ENCODE data around the gene SLC2A9. TPM values are rescaled to one million over a fixed set of nuclear protein-coding genes. Genes with fewer than 3 reads are reported as not detected.

SLC2A9 gene
- total and polyA plus RNA-seq, 2 of the 13 experiments (the other 11 are each of a cell fraction or from before 2014, with no cell fraction given), result 36.2 to 42.3 TPM

DNA sequence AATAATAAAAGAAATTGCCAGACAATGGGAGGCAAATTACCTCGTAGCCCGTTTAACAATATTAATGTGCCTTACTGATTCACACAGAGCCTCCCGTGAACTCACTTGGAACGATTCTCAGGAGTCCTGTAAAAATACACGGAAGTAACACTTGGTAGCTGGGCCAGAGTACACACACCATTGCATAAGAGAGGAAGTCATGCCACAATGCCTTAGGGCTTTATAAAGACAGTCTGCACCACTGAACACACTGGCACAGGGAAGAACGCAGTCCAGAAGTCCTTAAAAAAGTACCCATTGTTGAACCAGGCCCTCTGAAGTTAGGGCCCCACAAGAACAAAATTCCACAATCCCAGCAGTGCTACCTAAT, 15.1 kb downstream of the SLC2A9 start (continued):
- TF ChIP-seq MTF2 (CRISPR knock-in tag; IDR thresholded peaks at IDR 0.05; ENCODE audit: borderline replicate concordance) (no peak), RORA (CRISPR knock-in tag; IDR thresholded peaks at IDR 0.05) (no peak), HNRNPK (IDR thresholded peaks at IDR 0.05; ENCODE audit: low read depth, low read length, poor library complexity, severe bottlenecking) (no peak), ZNF552 (CRISPR knock-in tag; IDR thresholded peaks at IDR 0.05; ENCODE audit: borderline replicate concordance) (peak; percentile 30; the same call in 1 of the 2 replicates), ZKSCAN1 (IDR thresholded peaks at IDR 0.05; ENCODE audit: low read length) (no peak), NR3C1 (CRISPR knock-in tag; IDR thresholded peaks at IDR 0.05) (no peak), HMG20B (CRISPR knock-in tag; conservative IDR thresholded peaks at IDR 0.05) (0 out of 2 replicates have a peak, but pooled peaks have one; percentile 65), ZNF773 (CRISPR knock-in tag; IDR thresholded peaks at IDR 0.05; ENCODE audit: borderline replicate concordance) (no peak), XRCC5 (optimal IDR thresholded peaks at IDR 0.05; ENCODE audit: low read length) (no peak), ZNF3 (CRISPR knock-in tag; IDR thresholded peaks at IDR 0.05) (no peak), ZNF562 (CRISPR knock-in tag; IDR thresholded peaks at IDR 0.05; ENCODE audit: borderline replicate concordance) (no peak), ZNF207 (IDR thresholded peaks at IDR 0.05; ENCODE audit: borderline replicate concordance) (no peak), IRF2 (CRISPR knock-in tag; IDR thresholded peaks at IDR 0.05) (peak; percentile 46; the same call in 1 of the 2 replicates), ZNF792 (CRISPR knock-in tag; IDR thresholded peaks at IDR 0.05) (peak; percentile 83; the same call in 1 of the 2 replicates)
- TF ChIP-seq, protein P1, sequence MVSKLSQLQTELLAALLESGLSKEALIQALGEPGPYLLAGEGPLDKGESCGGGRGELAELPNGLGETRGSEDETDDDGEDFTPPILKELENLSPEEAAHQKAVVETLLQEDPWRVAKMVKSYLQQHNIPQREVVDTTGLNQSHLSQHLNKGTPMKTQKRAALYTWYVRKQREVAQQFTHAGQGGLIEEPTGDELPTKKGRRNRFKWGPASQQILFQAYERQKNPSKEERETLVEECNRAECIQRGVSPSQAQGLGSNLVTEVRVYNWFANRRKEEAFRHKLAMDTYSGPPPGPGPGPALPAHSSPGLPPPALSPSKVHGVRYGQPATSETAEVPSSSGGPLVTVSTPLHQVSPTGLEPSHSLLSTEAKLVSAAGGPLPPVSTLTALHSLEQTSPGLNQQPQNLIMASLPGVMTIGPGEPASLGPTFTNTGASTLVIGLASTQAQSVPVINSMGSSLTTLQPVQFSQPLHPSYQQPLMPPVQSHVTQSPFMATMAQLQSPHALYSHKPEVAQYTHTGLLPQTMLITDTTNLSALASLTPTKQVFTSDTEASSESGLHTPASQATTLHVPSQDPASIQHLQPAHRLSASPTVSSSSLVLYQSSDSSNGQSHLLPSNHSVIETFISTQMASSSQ (IDR thresholded peaks at IDR 0.05; ENCODE audit: low read depth), result no peak
- TF ChIP-seq, protein P1 (CRISPR knock-in tag; IDR thresholded peaks at IDR 0.05; ENCODE audit: borderline replicate concordance), result no peak
- TF ChIP-seq, protein P2, sequence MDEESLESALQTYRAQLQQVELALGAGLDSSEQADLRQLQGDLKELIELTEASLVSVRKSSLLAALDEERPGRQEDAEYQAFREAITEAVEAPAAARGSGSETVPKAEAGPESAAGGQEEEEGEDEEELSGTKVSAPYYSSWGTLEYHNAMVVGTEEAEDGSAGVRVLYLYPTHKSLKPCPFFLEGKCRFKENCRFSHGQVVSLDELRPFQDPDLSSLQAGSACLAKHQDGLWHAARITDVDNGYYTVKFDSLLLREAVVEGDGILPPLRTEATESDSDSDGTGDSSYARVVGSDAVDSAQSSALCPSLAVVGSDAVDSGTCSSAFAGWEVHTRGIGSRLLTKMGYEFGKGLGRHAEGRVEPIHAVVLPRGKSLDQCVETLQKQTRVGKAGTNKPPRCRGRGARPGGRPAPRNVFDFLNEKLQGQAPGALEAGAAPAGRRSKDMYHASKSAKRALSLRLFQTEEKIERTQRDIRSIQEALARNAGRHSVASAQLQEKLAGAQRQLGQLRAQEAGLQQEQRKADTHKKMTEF (CRISPR knock-in tag; IDR thresholded peaks at IDR 0.05), result peak; percentile 42; the same call in 1 of the 2 replicates
- TF ChIP-seq, protein P3, sequence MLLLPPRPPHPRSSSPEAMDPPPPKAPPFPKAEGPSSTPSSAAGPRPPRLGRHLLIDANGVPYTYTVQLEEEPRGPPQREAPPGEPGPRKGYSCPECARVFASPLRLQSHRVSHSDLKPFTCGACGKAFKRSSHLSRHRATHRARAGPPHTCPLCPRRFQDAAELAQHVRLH (CRISPR knock-in tag; IDR thresholded peaks at IDR 0.05; ENCODE audit: borderline replicate concordance, low read depth), result 0 out of 2 replicates have a peak, but pooled peaks have one; percentile 44
- TF ChIP-seq, protein P4, sequence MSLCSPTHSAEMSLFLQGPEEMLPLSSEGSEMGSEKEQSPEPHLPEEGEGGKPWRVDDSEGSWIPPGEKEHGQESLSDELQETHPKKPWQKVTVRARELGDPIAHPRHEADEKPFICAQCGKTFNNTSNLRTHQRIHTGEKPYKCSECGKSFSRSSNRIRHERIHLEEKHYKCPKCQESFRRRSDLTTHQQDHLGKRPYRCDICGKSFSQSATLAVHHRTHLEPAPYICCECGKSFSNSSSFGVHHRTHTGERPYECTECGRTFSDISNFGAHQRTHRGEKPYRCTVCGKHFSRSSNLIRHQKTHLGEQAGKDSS (CRISPR knock-in tag; IDR thresholded peaks at IDR 0.05; ENCODE audit: borderline replicate concordance, low read depth), result no peak
- TF ChIP-seq, protein P5, sequence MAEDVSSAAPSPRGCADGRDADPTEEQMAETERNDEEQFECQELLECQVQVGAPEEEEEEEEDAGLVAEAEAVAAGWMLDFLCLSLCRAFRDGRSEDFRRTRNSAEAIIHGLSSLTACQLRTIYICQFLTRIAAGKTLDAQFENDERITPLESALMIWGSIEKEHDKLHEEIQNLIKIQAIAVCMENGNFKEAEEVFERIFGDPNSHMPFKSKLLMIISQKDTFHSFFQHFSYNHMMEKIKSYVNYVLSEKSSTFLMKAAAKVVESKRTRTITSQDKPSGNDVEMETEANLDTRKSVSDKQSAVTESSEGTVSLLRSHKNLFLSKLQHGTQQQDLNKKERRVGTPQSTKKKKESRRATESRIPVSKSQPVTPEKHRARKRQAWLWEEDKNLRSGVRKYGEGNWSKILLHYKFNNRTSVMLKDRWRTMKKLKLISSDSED (CRISPR knock-in tag; IDR thresholded peaks at IDR 0.05), result no peak
- TF ChIP-seq, protein P6, sequence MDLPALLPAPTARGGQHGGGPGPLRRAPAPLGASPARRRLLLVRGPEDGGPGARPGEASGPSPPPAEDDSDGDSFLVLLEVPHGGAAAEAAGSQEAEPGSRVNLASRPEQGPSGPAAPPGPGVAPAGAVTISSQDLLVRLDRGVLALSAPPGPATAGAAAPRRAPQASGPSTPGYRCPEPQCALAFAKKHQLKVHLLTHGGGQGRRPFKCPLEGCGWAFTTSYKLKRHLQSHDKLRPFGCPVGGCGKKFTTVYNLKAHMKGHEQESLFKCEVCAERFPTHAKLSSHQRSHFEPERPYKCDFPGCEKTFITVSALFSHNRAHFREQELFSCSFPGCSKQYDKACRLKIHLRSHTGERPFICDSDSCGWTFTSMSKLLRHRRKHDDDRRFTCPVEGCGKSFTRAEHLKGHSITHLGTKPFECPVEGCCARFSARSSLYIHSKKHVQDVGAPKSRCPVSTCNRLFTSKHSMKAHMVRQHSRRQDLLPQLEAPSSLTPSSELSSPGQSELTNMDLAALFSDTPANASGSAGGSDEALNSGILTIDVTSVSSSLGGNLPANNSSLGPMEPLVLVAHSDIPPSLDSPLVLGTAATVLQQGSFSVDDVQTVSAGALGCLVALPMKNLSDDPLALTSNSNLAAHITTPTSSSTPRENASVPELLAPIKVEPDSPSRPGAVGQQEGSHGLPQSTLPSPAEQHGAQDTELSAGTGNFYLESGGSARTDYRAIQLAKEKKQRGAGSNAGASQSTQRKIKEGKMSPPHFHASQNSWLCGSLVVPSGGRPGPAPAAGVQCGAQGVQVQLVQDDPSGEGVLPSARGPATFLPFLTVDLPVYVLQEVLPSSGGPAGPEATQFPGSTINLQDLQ (CRISPR knock-in tag; IDR thresholded peaks at IDR 0.05), result no peak

Data from HepG2 (cell line).